Calu3 (cell line): Measurements from ENCODE around the gene MSLN. TPM values are rescaled to one million over a fixed set of nuclear protein-coding genes. Genes with fewer than 3 reads are reported as not detected.
"Not testable (repeated sequence)": the region's sequence is repeated elsewhere in the genome, so short reads cannot be mapped to it uniquely, and the experiment has no call there.

ENCODE experiments used
- BruUV-seq: library from RNA; stranded (reverse); fragments of 400-500 nt; replicated peaks from 2 replicates; lab custom pipeline; 2021; lab: Mats Ljungman, UMichigan
- CTCF ChIA-PET: fragments of 300-600 bp; sonication (Branson Sonifier 250); formaldehyde crosslinking; loops from one replicate; lab custom pipeline; 2022; ENCODE audit warnings: antibody characterized with exemption; lab: Charles Lee
- DNase-seq: peaks from one replicate; pipeline ENCODE4 v3.0.0; 2022
- H3K27ac Mint-ChIP-seq: one replicate; pipeline ENCODE4 v1.8.0; 2022; ENCODE audit warnings: mixed read lengths; ENCODE audit not compliant: unreplicated experiment
- H3K27me3 Mint-ChIP-seq: one replicate; pipeline ENCODE4 v1.8.0; 2022; ENCODE audit warnings: mixed read lengths; ENCODE audit not compliant: unreplicated experiment
- H3K36me3 Mint-ChIP-seq: one replicate; pipeline ENCODE4 v1.8.0; 2022; ENCODE audit warnings: mild to moderate bottlenecking, moderate library complexity, mixed read lengths; ENCODE audit not compliant: insufficient read depth, unreplicated experiment
- H3K4me1 Mint-ChIP-seq: one replicate; pipeline ENCODE4 v1.8.0; 2022; ENCODE audit warnings: mild to moderate bottlenecking, low read depth, mixed read lengths; ENCODE audit not compliant: unreplicated experiment
- H3K4me3 Mint-ChIP-seq: one replicate; pipeline ENCODE4 v1.8.0; 2022; ENCODE audit warnings: mild to moderate bottlenecking, low read depth, moderate library complexity, mixed read lengths; ENCODE audit not compliant: unreplicated experiment
- H3K9me3 Mint-ChIP-seq: one replicate; pipeline ENCODE4 v1.8.0; 2022; ENCODE audit warnings: low read depth, mixed read lengths; ENCODE audit not compliant: unreplicated experiment
- CTCF ChIP-seq: fragments of 200-600 bp; IDR thresholded peaks from one replicate; pipeline ENCODE4 v1.8.0; 2022; ENCODE audit warnings: antibody characterized with exemption; ENCODE audit not compliant: unreplicated experiment
- intact Hi-C: fragments of 100-400 bp; cut with micrococcal nuclease; formaldehyde crosslinking; loops from one replicate; pipeline ENCODE4 v1.10.0; 2022; ENCODE audit not compliant: unreplicated experiment
- total RNA-seq: library from RNA; stranded (reverse); gene quantifications from 2 replicates; pipeline ENCODE4 v1.2.3, GENCODE V29; 2022

Gene MSLN
- total RNA-seq, 1 experiment from 2014 or later: 3.4 TPM

DNA sequence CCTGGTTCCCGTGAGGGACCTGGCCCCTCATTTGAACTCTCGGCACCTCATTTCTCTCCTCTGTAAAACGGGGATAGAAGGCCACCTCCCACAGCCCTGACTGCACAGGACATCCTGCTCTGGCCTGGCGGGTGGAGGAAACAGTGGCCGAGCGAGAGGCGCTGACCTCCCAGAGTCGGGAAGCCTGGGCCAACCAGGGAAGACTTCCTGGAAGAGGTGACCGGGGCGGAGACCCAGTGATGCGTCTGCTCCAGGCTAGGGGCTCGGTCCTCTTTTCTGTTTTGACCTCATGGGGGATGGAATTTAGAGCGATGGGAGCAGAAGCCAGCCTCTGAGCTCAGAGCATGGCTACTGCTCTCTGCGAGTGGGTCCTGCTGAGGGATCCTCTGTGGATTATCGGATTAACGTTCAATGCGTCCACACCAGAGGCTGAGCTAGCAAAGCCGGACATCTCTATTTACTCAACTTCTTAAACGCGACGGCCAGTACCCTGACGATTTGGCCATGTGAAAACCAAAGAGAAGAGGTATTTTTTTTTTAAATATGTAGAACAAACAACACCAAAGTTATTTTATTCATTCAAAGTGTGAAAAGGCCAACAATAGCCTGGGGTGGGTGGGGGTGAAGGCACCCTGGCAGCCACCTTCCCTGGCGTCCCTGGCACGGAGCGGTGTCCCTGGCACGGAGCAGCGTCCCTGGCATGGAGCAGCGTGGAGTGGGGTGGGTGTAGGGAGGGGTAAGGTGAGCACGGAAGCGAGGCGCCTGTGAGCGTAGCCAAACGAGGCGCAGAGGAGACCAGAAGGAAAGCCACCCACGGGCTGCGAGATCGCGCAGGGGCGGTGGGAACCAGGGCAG is 9.2 kb upstream of the MSLN start:
- no peak overlapping the region for H3K4me3 Mint-ChIP-seq
- peaks cover 12% of the 10 kb centered on the region for H3K36me3 Mint-ChIP-seq
- intact Hi-C loops: no loop called here
- H3K27me3 Mint-ChIP-seq: peaks cover 74% of the 10 kb centered on the region
- DNase-seq: no peak
- peaks cover 12% of the 10 kb centered on the region for H3K4me1 Mint-ChIP-seq
- H3K9me3 Mint-ChIP-seq: no peaks in the 10 kb centered on the region
- no peak for TF ChIP-seq CTCF
- no peak overlapping the region for H3K27ac Mint-ChIP-seq
- CTCF ChIA-PET: interaction anchor here (0.8 to 1.3 kb wide), 4 partner anchors 10 to 33 kb away, joined by 3 to 4 read pairs (median 4); partner anchors contain the start of gene CIAO3
- no TSS peak for BruUV-seq

- no peak overlapping the region for H3K4me3 Mint-ChIP-seq
- intact Hi-C loops: no loop called here
- DNase-seq: no peak
- CTCF ChIA-PET: interaction anchor here (0.8 to 1.2 kb wide), 2 partner anchors 11 to 24 kb away, joined by 4 read pairs; partner anchors contain the start of gene CIAO3
- TF ChIP-seq CTCF: no peak
- H3K27ac Mint-ChIP-seq: no peak overlapping the region
- H3K27me3 Mint-ChIP-seq: peaks cover 79% of the 10 kb centered on the region
- H3K36me3 Mint-ChIP-seq: peaks cover 12% of the 10 kb centered on the region
- no peaks in the 10 kb centered on the region for H3K9me3 Mint-ChIP-seq
- no TSS peak for BruUV-seq
- peaks cover 12% of the 10 kb centered on the region for H3K4me1 Mint-ChIP-seq
Observed at GRCh38 chr16:752007-752312, 8.6 kb upstream of the MSLN start.

DNA sequence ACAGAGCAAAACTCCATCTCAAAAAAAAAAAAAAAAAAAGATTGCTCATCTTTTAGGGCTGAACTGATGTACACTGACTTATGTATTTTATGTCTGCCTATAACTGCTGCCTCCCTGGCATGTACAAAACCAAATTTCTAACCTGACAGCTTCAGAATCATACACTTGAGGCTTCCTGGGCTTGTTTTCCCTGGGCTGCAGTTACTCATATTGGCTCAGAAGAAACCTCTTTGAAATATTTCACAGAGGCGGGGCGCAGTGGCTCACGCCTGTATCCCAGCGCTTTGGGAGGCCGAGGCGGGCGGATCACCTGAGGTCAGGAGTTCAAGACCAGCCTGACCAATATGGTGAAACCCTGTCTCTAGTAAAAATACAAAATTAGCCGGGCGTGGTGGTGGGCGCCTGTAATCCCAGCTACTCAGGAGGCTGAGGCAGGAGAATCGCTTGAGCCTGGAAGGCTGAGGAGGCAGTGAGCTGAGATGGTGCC is 6.4 kb upstream of the MSLN start:
- H3K27ac Mint-ChIP-seq, H3K36me3 Mint-ChIP-seq, H3K9me3 Mint-ChIP-seq, DNase-seq, BruUV-seq, H3K4me3 Mint-ChIP-seq, intact Hi-C loops: not testable (repeated sequence)
- CTCF ChIA-PET: interaction anchor here (0.7 kb wide), 1 partner anchor 24 kb away, joined by 5 read pairs; no protein-coding TSS in a partner anchor
- peaks cover 12% of the 10 kb centered on the region for H3K4me1 Mint-ChIP-seq
- H3K27me3 Mint-ChIP-seq: peaks cover 80% of the 10 kb centered on the region

DNA sequence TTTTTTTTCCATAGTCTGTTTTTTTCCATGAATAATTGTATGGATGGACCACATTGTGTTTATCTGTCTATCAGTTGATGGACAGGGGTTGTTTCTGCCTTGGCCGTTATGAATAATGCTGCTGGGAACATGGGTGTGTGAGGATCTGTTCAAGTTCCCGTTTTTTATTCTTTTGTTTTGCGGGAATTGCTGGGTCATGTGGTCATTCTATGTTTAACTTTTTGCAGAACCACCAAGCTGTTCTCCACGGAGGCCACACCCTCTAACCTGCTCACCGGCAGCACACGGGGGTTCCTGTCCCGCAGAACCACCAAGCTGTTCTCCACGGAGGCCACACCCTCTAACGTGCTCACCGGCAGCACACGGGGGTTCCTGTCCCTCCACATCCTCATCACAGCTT is 5.9 kb upstream of the MSLN start:
- no peaks in the 10 kb centered on the region for H3K36me3 Mint-ChIP-seq
- peaks cover 15% of the 10 kb centered on the region for H3K4me1 Mint-ChIP-seq
- H3K9me3 Mint-ChIP-seq: no peaks in the 10 kb centered on the region
- H3K27ac Mint-ChIP-seq: no peak overlapping the region
- no peak overlapping the region for H3K4me3 Mint-ChIP-seq
- CTCF ChIA-PET: interaction anchor here (0.6 kb wide), 1 partner anchor 19 kb away, joined by 5 read pairs; no protein-coding TSS in a partner anchor
- no peak for TF ChIP-seq CTCF
- no TSS peak for BruUV-seq
- peaks cover 80% of the 10 kb centered on the region for H3K27me3 Mint-ChIP-seq
- intact Hi-C loops: no loop called here
- DNase-seq: no peak
